HCT116 (cell line): Measurements from ENCODE around the gene HIPK3. TPM values are rescaled to one million over a fixed set of nuclear protein-coding genes. Genes with fewer than 3 reads are reported as not detected.

Experiments used
- ATAC-seq: fragments of 200-7000 bp; cut with Tn5 transposase; 2 replicates; pipeline ENCODE4 v1.9.1; 2020; ENCODE audit warnings: mild to moderate bottlenecking, moderate library complexity
- BruUV-seq: library from RNA; stranded (reverse); fragments of 400-500 nt; replicated peaks from 2 replicates; lab custom pipeline; 2021; lab: Mats Ljungman, UMichigan
- CTCF ChIA-PET: fragments of 300-600 bp; sonication (Branson Sonifier 250); formaldehyde crosslinking; loops from one replicate; lab custom pipeline; 2021; ENCODE audit warnings: antibody characterized with exemption; lab: Charles Lee
- POLR2A ChIA-PET: fragments of 300-600, 350-600 bp; sonication (Branson Sonifier 250); formaldehyde crosslinking; loops from one replicate; lab custom pipeline; 2021; ENCODE audit warnings: antibody characterized with exemption; lab: Charles Lee
- RAD21 ChIA-PET, 2 experiments: fragments of 300-600 bp; sonication (Branson Sonifier 250); formaldehyde crosslinking; loops; one replicate each; lab custom pipeline; 2023; ENCODE audit warnings: low total read pairs in 2 of 2; ENCODE audit not compliant: uncharacterized antibody in 2 of 2, unreplicated experiment in 2 of 2, low non-redundant PET in 1 of 2; lab: Charles Lee
- DNase-seq: peaks from one replicate; pipeline ENCODE4 v3.0.0-alpha.2; 2010; ENCODE audit warnings: low read depth, low spot score
- H2AFZ ChIP-seq: fragments of 200-600 bp; shearing (Covaris generic), sonication (generic); 2 replicates; pipeline ENCODE4 v1.6.1; 2017; ENCODE audit warnings: low read depth, mixed run types, mixed read lengths, antibody characterized with exemption, low read length; ENCODE audit not compliant: poor library complexity, severe bottlenecking
- H3K27ac ChIP-seq: 2 replicates; pipeline ENCODE4 v1.5.1; 2012; ENCODE audit warnings: low read depth, low read length
- H3K27me3 ChIP-seq: fragments of 200-600 bp; sonication (generic); 2 replicates; pipeline ENCODE4 v1.6.1; 2016; ENCODE audit warnings: mixed run types, low read length, mixed read lengths; ENCODE audit not compliant: insufficient read depth
- H3K36me3 ChIP-seq, 2 experiments: fragments of 200-500 bp in 1 of 2; fragments of 200-600 bp in 1 of 2; sonication (Bioruptor generic) in 1 of 2; sonication (generic) in 1 of 2; 2 replicates each; pipeline versions ENCODE4 v1.5.1 to v1.6.1; 2014 to 2016; ENCODE audit warnings: low read length in 2 of 2, inconsistent platforms in 1 of 2, mixed read lengths in 1 of 2, mixed run types in 1 of 2; ENCODE audit not compliant: insufficient read depth in 2 of 2, control insufficient read depth in 1 of 2
- H3K4me1 ChIP-seq, 2 experiments: fragments of 200-600 bp in 1 of 2; sonication (generic) in 1 of 2; 2 replicates each; pipeline versions ENCODE4 v1.5.1 to v1.6.1; 2012 to 2017; ENCODE audit warnings: low read length in 2 of 2, inconsistent platforms in 1 of 2, mild to moderate bottlenecking in 1 of 2, mixed read lengths in 1 of 2, mixed run types in 1 of 2, moderate library complexity in 1 of 2; ENCODE audit not compliant: insufficient read depth in 2 of 2, control insufficient read depth in 1 of 2
- H3K4me2 ChIP-seq: fragments of 200-600 bp; sonication (generic); 2 replicates; pipeline ENCODE4 v1.6.1; 2017; ENCODE audit warnings: mixed run types, low read length, mixed read lengths
- H3K4me3 ChIP-seq, 2 experiments: fragments of 200-600 bp in 1 of 2; sonication (generic) in 1 of 2; replicated peaks in 1 of 2; 2 replicates each; pipeline ENCODE4 v1.5.1; 2011 to 2016; ENCODE audit warnings: low read length in 2 of 2, control low read depth in 1 of 2, low read depth in 1 of 2, mild to moderate bottlenecking in 1 of 2, mixed read lengths in 1 of 2, mixed run types in 1 of 2
- H3K79me2 ChIP-seq: fragments of 200-600 bp; sonication (generic); 2 replicates; pipeline ENCODE4 v1.6.1; 2017; ENCODE audit warnings: mild to moderate bottlenecking, mixed run types, low read length, moderate library complexity, mixed read lengths; ENCODE audit not compliant: insufficient read depth
- H3K9ac ChIP-seq: fragments of 200-600 bp; sonication (generic); 2 replicates; pipeline ENCODE4 v1.6.1; 2016; ENCODE audit warnings: low read length, mixed read lengths
- H3K9me2 ChIP-seq: fragments of 200-600 bp; sonication (generic), shearing (Covaris generic); 2 replicates; pipeline ENCODE4 v1.6.1; 2017; ENCODE audit warnings: mixed run types, mild to moderate bottlenecking, moderate library complexity; ENCODE audit not compliant: insufficient read depth
- H3K9me3 ChIP-seq, 2 experiments: fragments of 200-500 bp in 1 of 2; fragments of 200-600 bp in 1 of 2; sonication (Bioruptor generic) in 1 of 2; sonication (generic) in 1 of 2; 2 replicates each; pipeline ENCODE4 v1.6.1; 2014 to 2017; ENCODE audit warnings: low read length in 2 of 2, mixed read lengths in 2 of 2, inconsistent platforms in 1 of 2, low read depth in 1 of 2, mild to moderate bottlenecking in 1 of 2, mixed run types in 1 of 2, moderate library complexity in 1 of 2; ENCODE audit not compliant: control insufficient read depth in 1 of 2, insufficient read depth in 1 of 2
- H4K20me1 ChIP-seq: fragments of 200-600 bp; sonication (generic), shearing (Covaris generic); 2 replicates; pipeline ENCODE4 v1.6.1; 2017; ENCODE audit warnings: mixed run types, mild to moderate bottlenecking, moderate library complexity; ENCODE audit not compliant: insufficient read depth
- CBX3 ChIP-seq: IDR thresholded peaks from 2 replicates; pipeline ENCODE4 v1.6.1; 2012; ENCODE audit warnings: low read depth
- CEBPB ChIP-seq: IDR thresholded peaks from 2 replicates; pipeline ENCODE4 v1.6.1; 2012; ENCODE audit warnings: low read depth
- ELF1 ChIP-seq: IDR thresholded peaks from 2 replicates; pipeline ENCODE4 v1.6.1; 2012; ENCODE audit warnings: low read depth, borderline replicate concordance
- EZH2 ChIP-seq: fragments of 200-600 bp; sonication (generic); IDR thresholded peaks from 2 replicates; pipeline ENCODE4 v1.6.1; 2017; ENCODE audit warnings: antibody characterized with exemption, mixed run types
- EZH2phosphoT487 ChIP-seq: fragments of 200-600 bp; IDR thresholded peaks from 2 replicates; pipeline ENCODE4 v1.6.1; 2018; ENCODE audit warnings: antibody characterized with exemption, borderline replicate concordance
- FOSL1 ChIP-seq: IDR thresholded peaks from 2 replicates; pipeline ENCODE4 v1.6.1; 2012; ENCODE audit warnings: low read depth
- JUND ChIP-seq: IDR thresholded peaks from 2 replicates; pipeline ENCODE4 v1.6.1; 2012
- POLR2A ChIP-seq: IDR thresholded peaks from 2 replicates; pipeline ENCODE4 v1.7.0; 2011; ENCODE audit warnings: borderline replicate concordance; ENCODE audit not compliant: insufficient read depth, insufficient read length; ENCODE audit errors: extremely low read depth
- POLR2AphosphoS5 ChIP-seq: IDR thresholded peaks from 2 replicates; pipeline ENCODE4 v1.6.1; 2011; ENCODE audit warnings: mild to moderate bottlenecking, low read depth, low read length, moderate library complexity
- RAD21 ChIP-seq: IDR thresholded peaks from 2 replicates; pipeline ENCODE4 v1.6.1; 2012; ENCODE audit warnings: low read depth, mild to moderate bottlenecking
- SIN3A ChIP-seq: IDR thresholded peaks from 2 replicates; pipeline ENCODE4 v1.6.1; 2012; ENCODE audit warnings: low read depth
- SP1 ChIP-seq: IDR thresholded peaks from 2 replicates; pipeline ENCODE4 v1.6.1; 2012; ENCODE audit warnings: low read depth
- SRF ChIP-seq: IDR thresholded peaks from 2 replicates; pipeline ENCODE4 v1.6.1; 2012; ENCODE audit warnings: low read depth
- TCF7L2 ChIP-seq: IDR thresholded peaks from 2 replicates; pipeline ENCODE4 v1.7.0; 2011; ENCODE audit warnings: borderline replicate concordance, inconsistent platforms; ENCODE audit not compliant: insufficient read depth, insufficient read length; ENCODE audit errors: extremely low read depth
- ZFX ChIP-seq: fragments of 450-650 bp; IDR thresholded peaks from 2 replicates; pipeline ENCODE4 v1.6.1; 2017
- ZNF274 ChIP-seq: fragments of 200-500 bp; sonication (Bioruptor generic); IDR thresholded peaks from 2 replicates; pipeline ENCODE4 v1.6.1; 2014; ENCODE audit warnings: mild to moderate bottlenecking, low read depth, low read length, inconsistent platforms
- intact Hi-C: fragments of 100-400 bp; cut with micrococcal nuclease; formaldehyde crosslinking; loops from 2 replicates; pipeline ENCODE4 v1.10.0; 2022
- total RNA-seq: library from RNA; stranded (reverse); gene quantifications from one replicate; pipeline ENCODE4 v1.2.1, GENCODE V29; 2021; ENCODE audit not compliant: unreplicated experiment
- TF ChIP-seq, protein P1 (sequence below): IDR thresholded peaks from 2 replicates; pipeline ENCODE4 v1.6.1; 2012; ENCODE audit warnings: low read depth
- TF ChIP-seq, protein P2 (sequence below), 3 experiments: fragments of 200-600 bp in 1 of 3; sonication (generic) in 1 of 3; IDR thresholded peaks in 2 of 3; conservative IDR thresholded peaks in 1 of 3; 2 replicates each; pipeline ENCODE4 v1.5.1; 2012 to 2017; ENCODE audit warnings: low read depth in 2 of 3, low read length in 2 of 3, antibody characterized with exemption in 1 of 3, borderline replicate concordance in 1 of 3, control low read depth in 1 of 3, mild to moderate bottlenecking in 1 of 3, mixed read lengths in 1 of 3, mixed run types in 1 of 3, moderate library complexity in 1 of 3; ENCODE audit not compliant: insufficient read depth in 1 of 3
- TF ChIP-seq, protein P3 (sequence below): IDR thresholded peaks from 2 replicates; pipeline ENCODE4 v1.6.1; 2012
- TF ChIP-seq, protein P4 (sequence below): IDR thresholded peaks from 2 replicates; pipeline ENCODE4 v1.6.1; 2012

Gene HIPK3
- total RNA-seq, 1 experiment from 2014 or later: 35.2 TPM

DNA sequence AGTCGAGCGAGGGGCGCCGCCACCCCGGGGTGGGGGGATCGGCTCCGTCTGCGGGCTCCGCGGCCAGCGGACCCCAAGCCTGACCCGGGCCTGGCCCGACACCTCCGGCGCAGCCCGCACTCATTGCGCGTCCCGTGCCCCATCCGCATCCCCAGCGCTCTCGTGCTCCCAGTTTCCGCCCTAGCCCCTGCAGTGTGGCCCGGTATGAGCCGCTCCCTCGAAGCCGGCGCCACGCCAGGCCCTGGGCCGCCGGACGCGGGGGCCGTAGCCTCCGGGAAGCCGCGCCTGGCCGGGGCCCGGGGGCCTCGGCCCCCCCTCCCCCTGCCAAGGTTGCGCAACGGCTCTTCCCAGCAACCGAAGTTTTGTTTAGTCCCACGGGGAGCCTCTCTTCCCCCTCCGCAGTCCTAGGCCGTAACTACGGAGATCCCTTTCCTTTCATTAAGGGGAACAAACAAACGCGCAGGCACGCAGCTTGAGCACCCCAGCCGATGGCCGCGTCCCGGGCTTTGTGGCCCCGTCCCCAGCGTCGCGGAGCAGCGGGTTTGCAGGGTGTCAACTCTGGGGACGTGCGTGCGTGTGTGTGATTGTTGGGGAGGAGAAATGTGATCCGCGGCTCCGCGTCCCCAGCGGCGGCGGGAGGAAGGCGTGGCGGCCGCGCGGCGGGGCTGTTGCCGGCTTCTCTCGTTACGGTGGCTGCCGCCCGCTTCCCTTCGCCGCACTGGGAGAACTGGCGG is 883 bp downstream of the HIPK3 start:
- Histone ChIP-seq H3K36me3 (no peaks in the 10 kb centered on the region), H3K4me1 (peaks cover 16 to 31% of the 10 kb centered on the region in 2 experiments; a peak in 3 of 4 replicates), H3K4me3 (peak overlapping the region; percentile 83 to 92), H2AFZ (no peak overlapping the region), H3K27ac (peak overlapping the region; percentile 99), H3K9me3 (no peaks in the 10 kb centered on the region), H3K27me3 (no peaks in the 10 kb centered on the region), H3K79me2 (peaks cover 49% of the 10 kb centered on the region), H3K9me2 (no peaks in the 10 kb centered on the region), H4K20me1 (peaks cover 15% of the 10 kb centered on the region; the same call in 1 of the 2 replicates), H3K4me2 (peak overlapping the region; percentile 76), H3K9ac (peak overlapping the region; percentile 98)
- ChIA-PET POLR2A (no interaction called here), RAD21 (no interaction called here), CTCF (no interaction called here)
- BruUV-seq: no TSS peak
- DNase-seq: peak; percentile 58
- TF ChIP-seq POLR2AphosphoS5: peak; percentile 56
- TF ChIP-seq, protein P1, sequence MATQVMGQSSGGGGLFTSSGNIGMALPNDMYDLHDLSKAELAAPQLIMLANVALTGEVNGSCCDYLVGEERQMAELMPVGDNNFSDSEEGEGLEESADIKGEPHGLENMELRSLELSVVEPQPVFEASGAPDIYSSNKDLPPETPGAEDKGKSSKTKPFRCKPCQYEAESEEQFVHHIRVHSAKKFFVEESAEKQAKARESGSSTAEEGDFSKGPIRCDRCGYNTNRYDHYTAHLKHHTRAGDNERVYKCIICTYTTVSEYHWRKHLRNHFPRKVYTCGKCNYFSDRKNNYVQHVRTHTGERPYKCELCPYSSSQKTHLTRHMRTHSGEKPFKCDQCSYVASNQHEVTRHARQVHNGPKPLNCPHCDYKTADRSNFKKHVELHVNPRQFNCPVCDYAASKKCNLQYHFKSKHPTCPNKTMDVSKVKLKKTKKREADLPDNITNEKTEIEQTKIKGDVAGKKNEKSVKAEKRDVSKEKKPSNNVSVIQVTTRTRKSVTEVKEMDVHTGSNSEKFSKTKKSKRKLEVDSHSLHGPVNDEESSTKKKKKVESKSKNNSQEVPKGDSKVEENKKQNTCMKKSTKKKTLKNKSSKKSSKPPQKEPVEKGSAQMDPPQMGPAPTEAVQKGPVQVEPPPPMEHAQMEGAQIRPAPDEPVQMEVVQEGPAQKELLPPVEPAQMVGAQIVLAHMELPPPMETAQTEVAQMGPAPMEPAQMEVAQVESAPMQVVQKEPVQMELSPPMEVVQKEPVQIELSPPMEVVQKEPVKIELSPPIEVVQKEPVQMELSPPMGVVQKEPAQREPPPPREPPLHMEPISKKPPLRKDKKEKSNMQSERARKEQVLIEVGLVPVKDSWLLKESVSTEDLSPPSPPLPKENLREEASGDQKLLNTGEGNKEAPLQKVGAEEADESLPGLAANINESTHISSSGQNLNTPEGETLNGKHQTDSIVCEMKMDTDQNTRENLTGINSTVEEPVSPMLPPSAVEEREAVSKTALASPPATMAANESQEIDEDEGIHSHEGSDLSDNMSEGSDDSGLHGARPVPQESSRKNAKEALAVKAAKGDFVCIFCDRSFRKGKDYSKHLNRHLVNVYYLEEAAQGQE: no peak
- TF ChIP-seq ZNF274: no peak
- TF ChIP-seq EZH2phosphoT487: no peak
- TF ChIP-seq, protein P2, sequence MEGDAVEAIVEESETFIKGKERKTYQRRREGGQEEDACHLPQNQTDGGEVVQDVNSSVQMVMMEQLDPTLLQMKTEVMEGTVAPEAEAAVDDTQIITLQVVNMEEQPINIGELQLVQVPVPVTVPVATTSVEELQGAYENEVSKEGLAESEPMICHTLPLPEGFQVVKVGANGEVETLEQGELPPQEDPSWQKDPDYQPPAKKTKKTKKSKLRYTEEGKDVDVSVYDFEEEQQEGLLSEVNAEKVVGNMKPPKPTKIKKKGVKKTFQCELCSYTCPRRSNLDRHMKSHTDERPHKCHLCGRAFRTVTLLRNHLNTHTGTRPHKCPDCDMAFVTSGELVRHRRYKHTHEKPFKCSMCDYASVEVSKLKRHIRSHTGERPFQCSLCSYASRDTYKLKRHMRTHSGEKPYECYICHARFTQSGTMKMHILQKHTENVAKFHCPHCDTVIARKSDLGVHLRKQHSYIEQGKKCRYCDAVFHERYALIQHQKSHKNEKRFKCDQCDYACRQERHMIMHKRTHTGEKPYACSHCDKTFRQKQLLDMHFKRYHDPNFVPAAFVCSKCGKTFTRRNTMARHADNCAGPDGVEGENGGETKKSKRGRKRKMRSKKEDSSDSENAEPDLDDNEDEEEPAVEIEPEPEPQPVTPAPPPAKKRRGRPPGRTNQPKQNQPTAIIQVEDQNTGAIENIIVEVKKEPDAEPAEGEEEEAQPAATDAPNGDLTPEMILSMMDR (IDR thresholded peaks at IDR 0.05 in 2 of 3, conservative IDR thresholded peaks at IDR 0.05 in 1 of 3; ENCODE audit: borderline replicate concordance in 1 of 3, insufficient read depth in 1 of 3, low read depth in 2 of 3, low read length in 2 of 3): peak in 2 of 3 experiments; percentile 11 to 27; a peak in 1 of 6 replicates
- TF ChIP-seq ZFX: peak; percentile 93
- TF ChIP-seq ELF1: no peak
- TF ChIP-seq, protein P3, sequence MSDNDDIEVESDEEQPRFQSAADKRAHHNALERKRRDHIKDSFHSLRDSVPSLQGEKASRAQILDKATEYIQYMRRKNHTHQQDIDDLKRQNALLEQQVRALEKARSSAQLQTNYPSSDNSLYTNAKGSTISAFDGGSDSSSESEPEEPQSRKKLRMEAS: peak; percentile 90
- peak; percentile 66 for TF ChIP-seq POLR2A
- TF ChIP-seq JUND: no peak
- TF ChIP-seq, protein P4, sequence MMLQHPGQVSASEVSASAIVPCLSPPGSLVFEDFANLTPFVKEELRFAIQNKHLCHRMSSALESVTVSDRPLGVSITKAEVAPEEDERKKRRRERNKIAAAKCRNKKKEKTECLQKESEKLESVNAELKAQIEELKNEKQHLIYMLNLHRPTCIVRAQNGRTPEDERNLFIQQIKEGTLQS: no peak
- TF ChIP-seq SRF: no peak
- no peak; the same call in 1 of the 2 replicates for TF ChIP-seq SP1
- TF ChIP-seq CBX3: no peak
- peak; percentile 29 for TF ChIP-seq TCF7L2
- no peak for TF ChIP-seq FOSL1
- no peak for TF ChIP-seq RAD21
- peak; percentile 67; the same call in 1 of the 2 replicates for TF ChIP-seq SIN3A
- TF ChIP-seq EZH2: no peak
- TF ChIP-seq CEBPB: peak; percentile 98
- peak; percentile 53 for ATAC-seq
- intact Hi-C loops: loop anchor here (5.0 kb wide), 1 partner anchor 96 kb away; the partner anchor contains the start of gene CSTF3
